HL-60 (cell line): Measurements from ENCODE around the gene CDC42BPB.

Source experiments
- DNase-seq, 2 experiments: peaks; one replicate each; pipeline ENCODE4 v3.0.0-alpha.2; 2010 to 2020; ENCODE audit warnings: low read depth in 1 of 2, low spot score in 1 of 2
- H3K27ac ChIP-seq: fragments of 250-450 bp; sonication (Bioruptor Pico); replicated peaks from 2 replicates; pipeline ENCODE4 v1.5.1; 2020; ENCODE audit warnings: mild to moderate bottlenecking, moderate library complexity
- H3K27me3 ChIP-seq: fragments of 250-450 bp; sonication (Bioruptor Pico); 2 replicates; pipeline ENCODE4 v1.5.1; 2021; ENCODE audit warnings: mild to moderate bottlenecking, moderate library complexity; ENCODE audit not compliant: insufficient read depth, poor library complexity, severe bottlenecking
- H3K4me3 ChIP-seq: replicated peaks from 2 replicates; pipeline ENCODE4 v1.5.1; 2011; ENCODE audit warnings: mild to moderate bottlenecking, control low read depth, low read length; ENCODE audit not compliant: insufficient read depth
- GABPA ChIP-seq: IDR thresholded peaks from 2 replicates; pipeline ENCODE4 v1.6.1; 2012; ENCODE audit warnings: low read depth
- POLR2AphosphoS5 ChIP-seq: IDR thresholded peaks from 2 replicates; pipeline ENCODE4 v1.6.1; 2012; ENCODE audit warnings: low read depth
- SPI1 ChIP-seq: IDR thresholded peaks from 2 replicates; pipeline ENCODE4 v1.6.1; 2012; ENCODE audit warnings: low read depth, mild to moderate bottlenecking, borderline replicate concordance
- TF ChIP-seq, protein P1 (sequence below): IDR thresholded peaks from one replicate; pipeline ENCODE4 v1.5.1; 2011; ENCODE audit warnings: low read length, control low read depth, inconsistent platforms; ENCODE audit not compliant: insufficient read depth
- TF ChIP-seq, protein P2 (sequence below): IDR thresholded peaks from 2 replicates; pipeline ENCODE4 v1.6.1; 2012; ENCODE audit warnings: low read depth; ENCODE audit not compliant: insufficient replicate concordance

Gene CDC42BPB

DNA sequence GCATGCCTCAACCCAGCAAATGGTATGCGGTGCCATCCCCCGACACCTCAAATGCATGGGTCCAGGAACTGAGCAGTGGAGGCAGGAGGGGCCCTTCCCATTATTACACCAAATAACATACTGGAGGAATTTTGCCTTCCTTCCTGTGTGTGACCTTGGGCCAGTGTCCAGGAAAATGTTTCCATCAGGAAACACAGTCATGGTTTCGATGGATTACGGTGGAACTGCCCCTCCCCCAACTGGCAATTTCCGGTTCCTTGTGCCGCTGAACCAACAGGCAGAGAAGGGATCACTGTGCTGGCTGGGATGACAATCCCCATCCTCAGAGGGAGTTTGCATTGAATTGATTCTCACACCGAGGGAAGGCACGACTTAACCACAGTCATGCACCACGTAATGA is 9.1 kb upstream of the CDC42BPB start:
- H3K27me3 ChIP-seq, result peaks cover 8% of the 10 kb centered on the region
- H3K27ac ChIP-seq, result no peak overlapping the region
- H3K4me3 ChIP-seq, result no peak overlapping the region
- no peak for TF ChIP-seq POLR2AphosphoS5
- TF ChIP-seq, protein P1, sequence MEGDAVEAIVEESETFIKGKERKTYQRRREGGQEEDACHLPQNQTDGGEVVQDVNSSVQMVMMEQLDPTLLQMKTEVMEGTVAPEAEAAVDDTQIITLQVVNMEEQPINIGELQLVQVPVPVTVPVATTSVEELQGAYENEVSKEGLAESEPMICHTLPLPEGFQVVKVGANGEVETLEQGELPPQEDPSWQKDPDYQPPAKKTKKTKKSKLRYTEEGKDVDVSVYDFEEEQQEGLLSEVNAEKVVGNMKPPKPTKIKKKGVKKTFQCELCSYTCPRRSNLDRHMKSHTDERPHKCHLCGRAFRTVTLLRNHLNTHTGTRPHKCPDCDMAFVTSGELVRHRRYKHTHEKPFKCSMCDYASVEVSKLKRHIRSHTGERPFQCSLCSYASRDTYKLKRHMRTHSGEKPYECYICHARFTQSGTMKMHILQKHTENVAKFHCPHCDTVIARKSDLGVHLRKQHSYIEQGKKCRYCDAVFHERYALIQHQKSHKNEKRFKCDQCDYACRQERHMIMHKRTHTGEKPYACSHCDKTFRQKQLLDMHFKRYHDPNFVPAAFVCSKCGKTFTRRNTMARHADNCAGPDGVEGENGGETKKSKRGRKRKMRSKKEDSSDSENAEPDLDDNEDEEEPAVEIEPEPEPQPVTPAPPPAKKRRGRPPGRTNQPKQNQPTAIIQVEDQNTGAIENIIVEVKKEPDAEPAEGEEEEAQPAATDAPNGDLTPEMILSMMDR, result no peak
- no peak for TF ChIP-seq SPI1
- TF ChIP-seq, protein P2, sequence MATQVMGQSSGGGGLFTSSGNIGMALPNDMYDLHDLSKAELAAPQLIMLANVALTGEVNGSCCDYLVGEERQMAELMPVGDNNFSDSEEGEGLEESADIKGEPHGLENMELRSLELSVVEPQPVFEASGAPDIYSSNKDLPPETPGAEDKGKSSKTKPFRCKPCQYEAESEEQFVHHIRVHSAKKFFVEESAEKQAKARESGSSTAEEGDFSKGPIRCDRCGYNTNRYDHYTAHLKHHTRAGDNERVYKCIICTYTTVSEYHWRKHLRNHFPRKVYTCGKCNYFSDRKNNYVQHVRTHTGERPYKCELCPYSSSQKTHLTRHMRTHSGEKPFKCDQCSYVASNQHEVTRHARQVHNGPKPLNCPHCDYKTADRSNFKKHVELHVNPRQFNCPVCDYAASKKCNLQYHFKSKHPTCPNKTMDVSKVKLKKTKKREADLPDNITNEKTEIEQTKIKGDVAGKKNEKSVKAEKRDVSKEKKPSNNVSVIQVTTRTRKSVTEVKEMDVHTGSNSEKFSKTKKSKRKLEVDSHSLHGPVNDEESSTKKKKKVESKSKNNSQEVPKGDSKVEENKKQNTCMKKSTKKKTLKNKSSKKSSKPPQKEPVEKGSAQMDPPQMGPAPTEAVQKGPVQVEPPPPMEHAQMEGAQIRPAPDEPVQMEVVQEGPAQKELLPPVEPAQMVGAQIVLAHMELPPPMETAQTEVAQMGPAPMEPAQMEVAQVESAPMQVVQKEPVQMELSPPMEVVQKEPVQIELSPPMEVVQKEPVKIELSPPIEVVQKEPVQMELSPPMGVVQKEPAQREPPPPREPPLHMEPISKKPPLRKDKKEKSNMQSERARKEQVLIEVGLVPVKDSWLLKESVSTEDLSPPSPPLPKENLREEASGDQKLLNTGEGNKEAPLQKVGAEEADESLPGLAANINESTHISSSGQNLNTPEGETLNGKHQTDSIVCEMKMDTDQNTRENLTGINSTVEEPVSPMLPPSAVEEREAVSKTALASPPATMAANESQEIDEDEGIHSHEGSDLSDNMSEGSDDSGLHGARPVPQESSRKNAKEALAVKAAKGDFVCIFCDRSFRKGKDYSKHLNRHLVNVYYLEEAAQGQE, result no peak
- no peak for TF ChIP-seq GABPA
- DNase-seq, result no peak

DNA sequence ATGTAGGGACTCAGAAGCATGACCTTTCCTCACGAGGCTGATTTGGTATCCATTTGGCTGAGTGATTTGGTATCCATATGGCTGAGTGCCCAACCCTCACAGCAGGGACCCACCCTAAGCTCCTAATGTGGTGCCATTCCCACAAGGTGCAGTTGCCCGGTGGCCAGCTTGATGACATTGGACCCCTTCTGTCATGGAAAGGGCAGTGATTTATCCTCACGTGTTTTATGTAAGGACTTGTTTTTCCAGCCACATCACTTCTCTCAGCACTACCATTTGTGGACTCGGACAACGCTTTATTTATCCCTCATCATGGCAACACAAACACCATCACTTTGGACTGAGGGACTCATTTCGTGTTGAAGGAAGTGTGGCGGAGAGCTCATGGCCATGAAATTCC is 8.5 kb upstream of the CDC42BPB start:
- no peak for DNase-seq
- Histone ChIP-seq H3K27ac (no peak overlapping the region), H3K4me3 (no peak overlapping the region), H3K27me3 (peaks cover 8% of the 10 kb centered on the region)
- TF ChIP-seq, protein P2, result no peak
- TF ChIP-seq GABPA, result no peak
- no peak for TF ChIP-seq SPI1
- TF ChIP-seq POLR2AphosphoS5, result no peak
- TF ChIP-seq, protein P1, result no peak

DNA sequence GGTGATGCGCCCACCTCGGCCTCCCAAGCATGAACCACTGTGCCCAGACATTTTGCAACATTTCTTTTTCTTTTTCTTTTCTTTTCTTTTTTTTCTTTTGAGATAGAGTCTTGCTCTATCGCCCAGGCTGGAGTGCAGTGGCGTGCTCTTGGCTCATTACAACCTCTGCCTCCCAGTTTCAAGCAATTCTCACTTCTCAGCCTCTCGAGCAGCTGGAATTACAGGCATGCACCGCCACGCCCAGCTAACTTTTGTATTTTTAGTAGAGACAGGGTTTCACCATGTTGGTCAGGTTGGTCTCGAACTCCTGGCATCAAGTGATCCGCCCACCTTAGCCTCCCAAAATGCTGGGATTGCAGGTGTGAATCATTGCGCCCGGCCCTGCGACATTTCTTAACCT is 7.6 kb upstream of the CDC42BPB start:
- Histone ChIP-seq H3K4me3 (no peak overlapping the region), H3K27me3 (peaks cover 9% of the 10 kb centered on the region), H3K27ac (no peak overlapping the region)
- no peak for TF ChIP-seq SPI1
- TF ChIP-seq POLR2AphosphoS5, result no peak
- TF ChIP-seq, protein P2, result no peak
- TF ChIP-seq GABPA, result no peak
- TF ChIP-seq, protein P1, result no peak
- DNase-seq, result no peak
